Stomach (tissue), 4 donors: ENCODE data around the gene FLII.

Source experiments
- CTCF ChIP-seq, 7 experiments: fragments of 450-650 bp in 4 of 7; fragments of 200-600 bp in 3 of 7; sonication (generic) in 3 of 7; IDR thresholded peaks; one replicate each; pipeline ENCODE4 v1.5.1; 2016 to 2019; ENCODE audit warnings: antibody characterized with exemption in 7 of 7, control low read depth in 2 of 7, mild to moderate bottlenecking in 1 of 7
- POLR2A ChIP-seq, 4 donors: fragments of 450-650 bp; IDR thresholded peaks; one replicate each; pipeline ENCODE4 v1.6.1; 2016; ENCODE audit warnings: antibody characterized with exemption in 4 of 4, control low read depth in 2 of 4, mild to moderate bottlenecking in 1 of 4, moderate library complexity in 1 of 4
- POLR2AphosphoS5 ChIP-seq, 3 donors: sonication (generic); formaldehyde crosslinking; IDR thresholded peaks; one replicate each; pipeline ENCODE4 v1.6.1; 2016; ENCODE audit warnings: antibody characterized with exemption in 3 of 3

- TF ChIP-seq CTCF (IDR thresholded peaks at IDR 0.05) (no peak), POLR2A (IDR thresholded peaks at IDR 0.05) (no peak), POLR2AphosphoS5 (IDR thresholded peaks at IDR 0.05) (no peak)
Observed at GRCh38 chr17:18253947-18254821, 4.4 kb downstream of the FLII start.
